GM18519 (cell line): ENCODE measurements around the gene FNTB.

Source experiments
- ATAC-seq: cut with Tn5 transposase; IDR thresholded peaks from one replicate; pipeline ENCODE4 v1.9.1; 2021; ENCODE audit warnings: mild to moderate bottlenecking, moderate library complexity; ENCODE audit not compliant: unreplicated experiment, low FRiP score

FNTB gene

DNA sequence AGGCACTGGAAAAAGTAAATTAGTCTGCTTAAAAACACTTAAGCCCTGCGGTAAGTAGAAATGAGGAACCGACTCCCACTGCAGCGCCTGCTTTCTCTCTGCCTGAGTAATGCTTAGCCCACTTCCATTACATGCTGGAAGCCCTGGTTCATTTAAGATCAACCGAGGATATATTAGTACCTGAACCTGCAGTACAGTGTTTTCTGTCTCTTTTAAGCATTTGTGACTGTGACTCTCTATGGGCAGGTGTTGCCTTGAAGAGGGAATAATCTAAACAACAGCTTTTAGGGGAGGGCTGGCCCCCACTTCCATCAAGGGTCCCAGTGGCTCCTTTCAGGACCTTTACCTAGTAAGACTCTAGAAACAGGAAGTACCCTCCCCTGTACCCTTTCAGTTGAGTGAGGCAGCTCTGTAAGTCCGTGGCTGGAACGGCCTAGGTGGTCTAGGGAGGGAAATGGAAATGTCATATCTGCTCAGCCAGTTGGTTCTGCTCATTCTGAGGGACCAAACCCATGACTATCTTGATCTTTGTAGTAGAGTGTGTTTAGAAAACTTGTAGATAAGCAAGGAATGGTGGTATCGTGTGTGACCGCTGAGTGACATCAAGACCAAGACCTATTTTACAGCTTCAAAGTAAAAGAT is 56.2 kb downstream of the FNTB start:
- peak; percentile 71 for ATAC-seq

DNA sequence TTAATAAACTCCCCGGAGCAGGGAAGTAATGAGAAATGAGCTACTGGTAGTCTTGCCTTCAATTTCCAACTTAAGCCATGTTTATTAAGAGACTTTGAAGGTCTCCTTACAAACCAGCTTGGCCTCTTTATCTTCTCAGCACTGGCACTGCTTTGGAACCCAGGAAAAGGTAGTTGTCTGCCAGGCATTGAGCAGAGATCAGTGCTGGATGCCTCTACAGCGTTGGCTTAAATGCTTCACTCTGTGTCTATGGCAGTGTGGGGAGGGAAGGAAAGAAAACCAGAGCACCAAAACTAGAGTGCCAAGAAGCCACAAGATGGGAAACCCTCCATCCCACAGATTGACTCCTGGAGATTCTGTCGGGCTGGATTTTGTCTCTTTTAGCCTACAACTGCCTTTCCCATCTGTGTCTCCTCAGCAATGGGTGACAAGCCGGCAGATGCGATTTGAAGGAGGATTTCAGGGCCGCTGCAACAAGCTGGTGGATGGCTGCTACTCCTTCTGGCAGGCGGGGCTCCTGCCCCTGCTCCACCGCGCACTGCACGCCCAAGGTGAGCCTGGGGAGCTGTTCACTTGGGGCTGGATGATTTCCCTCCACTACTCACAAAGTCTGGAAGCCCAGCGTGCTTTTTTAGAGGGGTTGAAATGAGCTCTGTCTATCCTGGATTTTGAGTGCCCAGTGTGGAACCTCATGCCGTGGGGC is 57.3 kb downstream of the FNTB start:
- ATAC-seq = no peak

DNA sequence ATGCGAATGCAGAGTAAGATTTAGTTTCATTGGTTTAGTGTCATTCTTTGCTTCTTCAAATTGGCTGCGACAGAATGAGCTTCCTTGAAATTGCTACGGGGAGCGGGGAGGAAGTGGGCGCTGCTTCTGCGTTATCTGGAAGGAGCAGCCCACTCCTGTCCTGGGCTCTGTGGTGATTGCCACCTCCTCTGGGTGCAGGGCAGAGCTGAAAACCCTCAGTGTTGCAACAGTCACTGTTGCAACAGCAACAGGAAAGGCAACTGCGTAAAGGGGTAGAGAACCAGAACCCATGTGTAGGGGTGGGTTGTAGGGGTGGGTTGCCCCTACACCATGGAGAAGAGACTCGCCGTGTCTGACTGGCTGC is 57.9 kb downstream of the FNTB start:
- ATAC-seq = no peak

DNA sequence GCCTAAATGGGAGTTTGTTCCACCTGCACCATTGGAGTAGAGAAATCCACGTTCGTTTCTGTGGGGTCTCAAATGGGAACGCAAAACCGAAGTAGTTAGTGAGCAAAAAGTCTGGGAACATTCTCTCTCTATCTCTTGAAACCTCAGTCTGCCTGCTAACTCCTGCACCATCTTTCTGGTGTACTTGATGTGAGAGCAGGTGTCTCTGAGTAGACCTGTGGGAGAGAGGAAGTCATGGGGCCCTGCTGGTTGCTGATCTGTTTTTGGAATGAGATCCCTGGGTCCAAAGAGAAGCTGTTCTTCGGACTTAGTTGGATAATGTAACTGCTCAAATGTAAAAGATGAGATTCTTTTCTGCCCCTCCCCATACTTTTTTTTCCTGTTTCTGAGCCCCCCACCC is 58.3 kb downstream of the FNTB start:
- ATAC-seq = no peak

DNA sequence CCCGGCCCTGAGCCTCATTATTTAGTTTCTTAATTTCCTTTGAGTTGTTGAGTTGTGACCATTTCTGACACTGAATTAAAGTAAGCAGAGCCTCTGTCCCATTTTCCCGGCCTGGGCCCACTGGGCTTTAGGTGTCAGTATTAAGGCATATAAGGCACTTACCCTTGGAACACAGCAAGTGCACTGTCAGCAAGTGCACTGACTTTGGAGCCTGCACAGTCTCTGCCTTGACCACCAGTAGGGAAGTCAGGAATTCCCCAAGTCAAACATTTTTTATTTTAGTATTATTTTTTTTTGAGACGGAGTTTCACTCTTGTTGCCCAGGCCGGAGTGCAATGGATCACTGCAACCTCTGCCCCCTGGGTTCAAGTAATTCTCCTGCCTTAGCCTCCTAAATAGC is 59.0 kb downstream of the FNTB start:
- ATAC-seq = no peak

DNA sequence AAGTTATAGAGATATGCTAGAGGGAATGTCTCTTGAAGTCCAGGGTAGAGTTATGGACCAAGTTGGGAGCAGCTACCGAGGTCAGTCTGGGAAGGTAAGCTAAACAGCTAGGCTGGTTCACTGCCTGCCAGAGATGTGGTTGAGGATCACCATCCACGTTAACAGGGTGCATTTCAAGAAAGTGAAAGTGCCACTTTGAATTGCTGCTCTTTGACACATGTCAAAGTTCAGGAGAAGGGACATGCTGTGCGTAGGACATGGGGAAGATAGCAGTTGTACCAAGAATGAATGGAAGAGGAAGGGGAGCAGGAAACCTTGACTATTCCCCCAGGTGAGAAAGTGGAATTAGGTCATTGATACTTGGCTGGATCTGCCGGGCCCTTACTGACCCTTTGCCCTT is 66.1 kb downstream of the FNTB start:
- no peak for ATAC-seq

DNA sequence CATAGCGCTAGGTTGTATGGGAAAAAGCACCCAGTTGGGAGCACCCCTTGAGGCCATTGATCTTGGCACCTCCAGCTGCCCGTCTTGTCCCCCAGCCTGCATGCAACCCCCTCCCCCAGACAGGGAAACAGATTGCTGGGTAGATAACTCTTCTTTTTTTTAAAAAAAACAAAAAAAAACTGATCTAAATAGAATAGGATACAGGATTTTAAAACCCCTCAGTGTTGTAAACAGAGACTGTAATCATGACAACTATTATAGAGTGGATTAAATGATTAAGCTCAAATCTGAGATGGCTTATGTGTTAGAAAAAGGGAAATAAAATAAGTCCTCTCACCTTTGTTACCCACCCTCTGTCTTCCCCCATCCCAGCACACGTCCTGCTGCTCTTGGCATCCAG is 66.8 kb downstream of the FNTB start:
- ATAC-seq = no peak

DNA sequence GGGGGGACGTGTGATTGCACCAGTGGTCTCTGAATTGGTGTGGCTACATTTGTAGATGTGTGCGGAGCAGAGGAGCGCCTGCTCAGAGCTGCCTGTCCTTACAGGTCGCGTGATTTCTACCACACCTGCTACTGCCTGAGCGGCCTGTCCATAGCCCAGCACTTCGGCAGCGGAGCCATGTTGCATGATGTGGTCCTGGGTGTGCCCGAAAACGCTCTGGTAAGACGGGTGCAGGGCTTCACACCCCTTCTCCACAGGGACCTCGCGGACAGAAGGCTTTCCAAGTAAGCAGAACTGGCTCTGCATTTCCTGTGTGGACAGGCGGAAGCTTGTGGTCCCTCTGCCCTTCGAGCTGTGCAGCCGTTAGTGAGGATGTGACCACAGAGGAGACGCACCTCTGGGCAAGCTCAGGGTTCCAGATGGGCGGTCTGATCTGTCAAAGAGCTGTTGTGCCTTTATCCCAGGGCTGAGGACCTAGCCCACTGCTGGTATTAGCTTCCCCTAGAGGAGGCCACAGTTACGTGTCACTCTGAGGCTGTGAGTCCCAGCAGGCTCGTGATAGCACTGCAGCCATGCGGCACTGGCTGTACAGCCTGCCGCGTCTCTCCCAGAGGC is 67.9 kb downstream of the FNTB start:
- ATAC-seq = no peak

DNA sequence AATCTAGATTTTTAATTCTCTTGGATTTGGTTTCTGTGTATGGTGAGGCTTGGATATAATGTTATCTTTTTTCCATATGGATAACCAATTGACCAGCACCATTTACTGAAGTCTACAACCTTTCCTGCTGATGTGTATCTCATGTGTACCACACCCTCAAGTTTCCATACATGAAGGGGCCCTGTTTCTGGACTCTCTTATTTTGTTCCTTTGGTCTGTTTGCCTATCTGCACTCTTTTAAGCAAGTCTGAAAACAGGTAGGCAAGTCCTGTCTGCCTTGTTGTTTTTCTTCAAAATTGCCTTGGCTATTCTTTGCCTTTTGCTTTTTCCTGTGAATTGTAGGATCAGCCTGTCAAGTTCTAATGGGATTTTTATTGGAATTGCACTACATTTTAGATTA is 71.0 kb downstream of the FNTB start:
- ATAC-seq = no peak

DNA sequence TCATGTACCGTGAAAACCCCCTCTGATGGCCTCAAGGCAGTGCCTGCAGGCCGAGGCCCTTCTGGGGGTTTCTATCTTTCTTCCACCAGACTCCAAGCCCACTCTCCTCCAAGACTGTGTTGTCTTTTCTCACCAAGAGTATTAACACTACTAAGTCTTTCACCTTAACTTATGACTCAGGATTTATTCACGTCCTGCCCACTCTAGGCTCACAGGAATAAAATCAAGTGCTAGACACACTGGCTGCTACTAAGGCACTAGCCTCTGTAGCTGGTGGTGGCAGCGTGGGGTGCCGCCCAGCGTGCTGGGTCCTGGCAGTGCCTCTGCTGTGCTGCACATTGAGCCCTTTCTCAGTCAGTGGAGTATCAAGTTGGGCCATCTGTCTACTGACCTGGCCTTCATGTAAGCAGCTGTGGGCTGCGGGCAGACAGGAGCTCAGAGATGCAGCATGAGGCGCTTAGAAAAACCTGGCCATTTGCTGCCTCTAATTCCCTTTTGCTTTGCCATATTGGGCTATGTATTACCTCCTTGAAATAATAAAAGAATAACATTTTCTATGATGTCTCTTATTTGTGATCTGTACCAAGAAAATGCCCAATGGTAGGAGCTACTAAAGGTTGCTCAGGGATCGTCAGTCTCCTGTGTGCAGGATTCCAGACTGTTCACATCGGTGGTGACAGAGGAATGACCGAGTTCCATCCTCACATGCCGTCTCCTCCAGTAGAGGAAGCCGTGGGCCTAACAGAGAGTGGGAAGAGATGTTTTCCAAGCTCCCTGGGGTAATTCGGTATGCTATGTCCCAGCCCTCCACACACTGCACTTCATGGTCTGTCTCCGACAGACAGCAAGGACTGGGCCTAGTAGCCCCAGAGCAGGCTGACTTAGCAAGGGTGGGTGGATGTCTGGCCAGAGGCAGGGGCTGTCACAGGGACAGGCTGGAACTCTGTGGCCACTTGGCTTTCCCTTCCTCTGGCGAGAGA is 75.7 kb downstream of the FNTB start:
- ATAC-seq = no peak

DNA sequence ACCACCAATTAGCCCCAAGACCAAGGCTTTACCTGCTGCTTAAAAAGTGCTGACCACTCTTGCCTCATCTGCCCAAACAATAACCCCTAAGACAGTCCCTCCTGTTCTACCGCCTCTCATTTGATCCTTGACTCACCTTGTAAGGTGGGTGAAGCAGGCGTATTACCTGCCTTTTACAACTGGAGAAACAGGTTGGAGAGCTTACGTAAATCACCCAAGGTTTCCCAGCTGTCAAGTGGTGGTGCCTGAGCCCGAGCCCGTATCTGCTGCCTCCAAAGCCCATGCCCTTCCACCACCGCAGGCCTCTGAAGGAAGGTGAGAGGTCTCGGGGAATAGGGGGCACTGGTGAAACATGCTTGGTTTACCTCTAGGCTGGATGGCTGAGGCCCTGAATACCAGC is 79.0 kb downstream of the FNTB start:
- no peak for ATAC-seq

DNA sequence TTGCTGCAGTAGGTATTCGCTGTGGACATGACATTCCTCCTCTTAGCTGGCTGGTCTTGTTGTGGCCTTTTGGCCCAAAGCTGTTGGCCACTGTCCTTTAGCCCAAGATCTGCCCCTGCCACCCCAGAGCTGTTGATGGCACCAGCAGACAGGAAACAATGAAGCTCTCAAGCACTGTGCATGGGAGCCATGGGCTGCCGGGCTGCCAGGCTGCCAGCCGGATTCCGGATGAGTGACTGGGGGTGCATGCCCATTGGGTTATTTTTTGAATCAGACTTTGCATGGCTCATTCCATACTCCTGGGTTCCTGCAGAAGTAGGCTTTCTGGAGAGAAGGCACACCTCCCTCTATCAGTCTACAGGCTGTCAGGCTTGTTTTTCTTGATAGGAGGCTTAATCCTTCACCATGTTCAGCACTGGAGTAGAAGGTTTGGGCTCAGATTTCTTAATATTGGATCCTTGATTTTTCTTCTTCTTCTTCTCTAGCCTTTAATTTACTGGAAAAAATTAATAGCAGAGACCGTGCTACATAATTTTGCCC is 83.2 kb downstream of the FNTB start:
- ATAC-seq = no peak

DNA sequence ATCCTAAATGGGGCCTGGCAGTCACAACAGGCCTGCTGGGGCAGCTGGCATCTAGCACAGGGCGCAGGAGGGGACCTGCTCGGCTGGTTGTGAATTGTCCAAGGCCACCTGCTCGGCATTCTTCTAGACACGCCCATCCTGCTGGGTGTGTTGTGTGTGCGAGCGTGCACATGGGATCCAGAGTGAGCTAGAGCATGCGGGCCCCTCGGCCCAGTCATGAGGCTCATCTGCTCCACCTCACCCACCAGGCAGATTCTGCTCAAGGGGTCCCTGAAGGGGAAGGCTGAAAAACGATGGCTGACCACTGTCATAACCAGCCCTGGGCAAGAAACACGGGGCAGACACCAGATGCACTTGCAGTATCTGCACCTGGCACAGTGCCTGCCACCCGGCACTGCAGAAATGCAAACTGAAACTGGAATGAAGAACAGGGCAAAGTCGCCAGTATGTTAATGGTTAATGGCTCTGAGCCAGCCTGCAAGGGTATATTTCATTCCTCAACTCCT is 83.8 kb downstream of the FNTB start:
- no peak for ATAC-seq

DNA sequence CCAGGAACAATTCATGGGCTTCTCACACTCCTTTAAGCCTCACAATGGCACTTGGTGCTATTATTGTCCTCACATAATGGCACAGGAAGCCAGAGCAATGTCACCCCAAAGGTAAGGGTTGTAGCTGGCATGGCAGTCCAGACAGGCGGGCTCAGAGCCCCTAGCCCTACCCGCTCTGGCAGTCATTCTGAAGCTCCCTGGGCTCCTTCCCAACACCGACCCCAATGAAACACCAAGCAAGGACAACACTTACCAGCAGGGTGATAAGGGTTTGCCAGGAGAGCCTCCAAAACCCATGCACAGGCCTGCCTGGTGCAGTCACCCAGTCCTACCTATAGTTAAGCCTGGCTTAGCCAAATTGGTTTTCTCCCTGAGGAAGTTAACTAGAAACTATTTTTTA is 84.8 kb downstream of the FNTB start:
- no peak for ATAC-seq

DNA sequence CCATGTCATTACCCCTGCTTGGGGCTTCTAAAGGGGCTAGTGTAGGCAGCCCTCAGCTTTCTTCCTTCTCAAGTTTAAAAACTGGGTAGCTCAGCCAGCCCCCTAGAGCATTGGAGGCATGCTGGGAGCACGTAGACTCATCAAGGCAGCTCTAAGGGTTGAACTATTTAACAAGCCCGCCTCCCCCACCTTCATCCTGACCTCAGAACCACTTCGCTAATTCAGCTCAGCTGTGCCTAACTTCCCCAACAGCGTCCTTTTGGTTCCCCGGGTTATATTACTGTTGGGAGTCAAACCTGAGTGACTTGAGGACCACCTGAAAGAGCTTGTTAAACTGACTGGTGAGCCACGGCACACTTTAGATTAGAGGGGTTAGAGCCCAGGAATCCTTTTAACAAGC is 85.6 kb downstream of the FNTB start:
- no peak for ATAC-seq

DNA sequence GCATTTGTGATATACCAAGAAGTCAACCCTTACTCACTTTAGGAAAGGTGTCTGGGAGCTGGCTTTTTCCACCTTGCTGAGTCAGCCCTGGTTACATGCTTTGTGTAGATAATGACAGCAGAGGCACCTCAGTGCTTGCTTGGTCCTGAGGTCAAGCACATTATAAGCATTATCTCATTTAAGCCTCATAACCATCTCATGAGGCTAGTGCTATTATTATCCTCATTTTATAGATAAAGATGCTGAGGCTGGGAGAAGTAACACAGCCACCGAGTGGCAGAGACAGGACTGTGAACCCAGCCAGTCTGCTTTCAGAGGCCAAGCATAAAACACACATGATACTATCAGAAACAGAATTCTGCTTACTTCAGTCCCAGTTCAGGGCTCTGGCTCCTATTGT is 86.2 kb downstream of the FNTB start:
- no peak for ATAC-seq

DNA sequence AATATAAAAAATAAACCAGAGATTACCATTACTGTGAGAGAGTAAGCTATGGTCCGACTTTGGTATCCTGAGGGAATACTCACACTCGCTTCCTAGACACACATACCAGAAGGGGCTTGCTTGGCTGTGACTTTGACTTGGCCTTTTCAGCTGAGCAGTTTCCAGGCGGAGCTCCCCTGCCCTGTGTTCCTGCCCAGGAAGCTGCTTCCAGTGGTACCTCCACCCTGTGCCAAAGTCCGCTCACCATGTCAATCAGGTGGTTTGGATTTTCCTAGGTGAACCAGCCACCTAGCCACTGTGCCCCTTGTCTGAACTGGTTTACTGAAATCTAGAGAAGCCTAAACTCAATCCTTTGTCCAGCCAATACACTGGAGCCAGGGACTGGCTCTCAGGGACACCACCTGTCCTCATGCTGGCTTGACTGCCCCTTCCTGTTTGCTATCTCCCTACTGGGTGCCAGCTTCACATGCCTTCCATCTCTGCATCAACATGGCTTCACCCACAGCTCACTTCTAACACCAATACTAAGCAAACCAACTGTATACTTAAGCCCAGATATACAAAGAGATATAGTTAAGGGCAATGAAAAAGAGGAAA is 87.0 kb downstream of the FNTB start:
- no peak for ATAC-seq

DNA sequence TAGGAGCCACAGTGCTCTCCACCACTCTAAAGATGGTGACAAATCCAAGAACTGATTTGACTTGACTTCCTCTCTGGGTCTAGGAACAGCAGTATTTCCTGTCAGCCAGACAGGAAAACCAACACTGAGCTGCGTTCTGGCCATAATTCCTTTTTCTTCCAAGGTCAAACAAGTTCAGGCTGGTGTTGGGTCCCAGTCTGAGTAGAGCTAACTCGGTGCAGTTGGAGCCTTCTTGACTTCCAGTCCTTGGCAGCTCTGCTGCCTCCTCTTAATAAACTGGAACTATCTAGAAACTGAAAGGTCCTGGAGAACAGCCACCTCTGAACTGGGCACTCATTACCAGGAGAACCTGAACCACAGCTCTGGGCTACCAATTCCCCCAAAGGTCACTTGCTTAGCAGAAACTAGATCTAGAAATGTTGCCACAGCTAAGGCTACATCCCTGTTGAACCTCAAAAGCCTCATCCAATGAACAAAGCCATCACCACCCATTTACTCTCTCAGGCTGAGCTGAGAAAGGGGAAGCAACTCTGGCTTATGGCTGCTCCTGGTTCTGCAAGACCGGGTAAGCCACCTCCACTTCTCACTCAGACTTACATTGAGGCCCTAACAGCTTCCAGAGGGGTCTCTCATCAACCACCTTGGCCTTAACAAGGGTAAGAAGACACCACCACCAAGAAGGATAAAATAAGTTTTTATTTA is 87.9 kb downstream of the FNTB start:
- no peak for ATAC-seq

DNA sequence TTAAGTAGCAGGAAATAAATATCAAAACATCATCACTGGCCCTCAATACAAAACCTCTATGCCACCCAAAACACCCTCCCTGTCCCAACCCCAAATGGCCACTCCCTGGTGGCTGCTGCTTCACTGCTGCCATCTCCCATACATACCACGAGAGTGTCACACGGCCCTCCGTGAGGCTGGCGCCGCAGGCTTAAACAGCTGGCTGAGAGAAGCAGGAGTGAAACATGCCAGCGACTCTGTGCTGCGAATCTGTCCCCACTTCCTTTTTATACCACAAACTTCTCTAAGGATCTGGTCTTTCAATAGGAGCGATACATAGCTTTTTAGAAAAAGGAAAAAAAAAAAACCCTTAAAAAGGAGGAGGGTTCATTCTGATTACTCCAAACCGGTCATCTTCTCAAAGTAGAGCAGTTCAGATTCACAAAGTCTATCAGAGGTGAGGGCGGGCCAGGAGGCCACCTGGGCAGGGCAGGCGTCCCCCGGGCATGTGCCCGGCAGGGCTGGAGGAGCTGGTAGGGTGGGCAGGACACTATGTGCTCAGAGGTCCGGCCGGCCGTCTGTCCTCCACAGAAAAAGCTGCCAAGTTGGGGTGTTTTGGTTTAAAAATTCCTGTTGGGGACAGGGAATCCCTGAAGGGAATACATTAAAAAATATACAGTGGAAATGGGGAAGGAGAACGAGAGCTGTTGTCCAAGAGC is 89.1 kb downstream of the FNTB start:
- ATAC-seq = no peak
